Transverse colon (tissue), 4 donors: ENCODE measurements around the gene TBX3.

Source experiments
- CTCF ChIP-seq, 5 experiments: fragments of 200-600 bp in 3 of 5; fragments of 450-650 bp in 2 of 5; sonication (generic) in 3 of 5; IDR thresholded peaks; 1 replicate in 2 of 5; 2 replicates in 3 of 5; pipeline ENCODE4 v1.5.1; 2016 to 2017; ENCODE audit warnings: antibody characterized with exemption in 5 of 5, inconsistent platforms in 3 of 5, mild to moderate bottlenecking in 2 of 5, moderate library complexity in 1 of 5
- POLR2A ChIP-seq: fragments of 450-650 bp; IDR thresholded peaks from one replicate; pipeline ENCODE4 v1.6.1; 2016; ENCODE audit warnings: antibody characterized with exemption, mild to moderate bottlenecking, moderate library complexity
- POLR2AphosphoS5 ChIP-seq, 3 donors: sonication (generic); formaldehyde crosslinking; IDR thresholded peaks; one replicate each; pipeline ENCODE4 v1.6.1; 2016; ENCODE audit warnings: antibody characterized with exemption in 3 of 3

- no peak for TF ChIP-seq CTCF (IDR thresholded peaks at IDR 0.05)
- TF ChIP-seq POLR2AphosphoS5 (IDR thresholded peaks at IDR 0.05), result no peak
- TF ChIP-seq POLR2A, result no peak
Observed at GRCh38 chr12:114623737-114624136, 60.2 kb downstream of the TBX3 start.
